Thyroid gland (tissue), 4 donors: ENCODE data around the gene BORCS6. TPM values are rescaled to one million over a fixed set of nuclear protein-coding genes. Genes with fewer than 3 reads are reported as not detected.

ENCODE experiments used
- DNase-seq, 2 donors: peaks; one replicate each; pipeline ENCODE4 v3.0.0-alpha.2; 2019
- H3K27ac ChIP-seq, 3 donors: fragments of 200-600 bp; sonication (generic); 1 replicate in 2 of 3; 2 replicates in 1 of 3; pipeline ENCODE4 v1.5.1; 2016 to 2019; ENCODE audit warnings: mild to moderate bottlenecking in 1 of 3, moderate library complexity in 1 of 3
- H3K27me3 ChIP-seq: fragments of 200-600 bp; sonication (generic); one replicate; pipeline ENCODE4 v1.5.1; 2019
- H3K36me3 ChIP-seq, 2 donors: fragments of 200-600 bp; sonication (generic); one replicate each; pipeline ENCODE4 v1.5.1; 2016 to 2019
- H3K4me1 ChIP-seq, 2 donors: fragments of 200-600 bp; sonication (generic); one replicate each; pipeline ENCODE4 v1.5.1; 2017 to 2019
- H3K4me3 ChIP-seq, 3 donors: fragments of 200-600 bp; sonication (generic); replicated peaks in 1 of 3; 1 replicate in 2 of 3; 2 replicates in 1 of 3; pipeline ENCODE4 v1.5.1; 2016; ENCODE audit warnings: mild to moderate bottlenecking in 1 of 3
- H3K9me3 ChIP-seq: fragments of 200-600 bp; sonication (generic); one replicate; pipeline ENCODE4 v1.5.1; 2017
- POLR2A ChIP-seq, 2 donors: fragments of 450-650 bp; IDR thresholded peaks; one replicate each; pipeline ENCODE4 v1.6.1; 2017; ENCODE audit warnings: antibody characterized with exemption in 2 of 2, mild to moderate bottlenecking in 2 of 2, moderate library complexity in 1 of 2
- WGBS, 2 donors: methylation state at CpG; one replicate each; pipeline ENCODE4 v1.1.5; 2017; 5-methylcytosine and 5-hydroxymethylcytosine counted together
- intact Hi-C: fragments of 100-400 bp; cut with DNase I; formaldehyde crosslinking; loops from one replicate; pipeline ENCODE4 v1.15.1; 2023
- total RNA-seq, 4 donors: library from RNA; depleted of rRNA; stranded (reverse); fragments of >200 nt; gene quantifications; one replicate each; pipeline ENCODE4 v1.2.3, GENCODE V29; 2016
- TF ChIP-seq, protein P1 (sequence below), 6 experiments: fragments of 200-600 bp in 3 of 6; fragments of 450-650 bp in 3 of 6; sonication (generic) in 3 of 6; IDR thresholded peaks; one replicate each; pipeline ENCODE4 v1.5.1; 2016 to 2019; ENCODE audit warnings: antibody characterized with exemption in 6 of 6, mild to moderate bottlenecking in 2 of 6, inconsistent platforms in 1 of 6, moderate library complexity in 1 of 6

BORCS6 gene
- total RNA-seq, 4 donors from 2014 or later = 7.7 to 17.0 (median 15.5) TPM

DNA sequence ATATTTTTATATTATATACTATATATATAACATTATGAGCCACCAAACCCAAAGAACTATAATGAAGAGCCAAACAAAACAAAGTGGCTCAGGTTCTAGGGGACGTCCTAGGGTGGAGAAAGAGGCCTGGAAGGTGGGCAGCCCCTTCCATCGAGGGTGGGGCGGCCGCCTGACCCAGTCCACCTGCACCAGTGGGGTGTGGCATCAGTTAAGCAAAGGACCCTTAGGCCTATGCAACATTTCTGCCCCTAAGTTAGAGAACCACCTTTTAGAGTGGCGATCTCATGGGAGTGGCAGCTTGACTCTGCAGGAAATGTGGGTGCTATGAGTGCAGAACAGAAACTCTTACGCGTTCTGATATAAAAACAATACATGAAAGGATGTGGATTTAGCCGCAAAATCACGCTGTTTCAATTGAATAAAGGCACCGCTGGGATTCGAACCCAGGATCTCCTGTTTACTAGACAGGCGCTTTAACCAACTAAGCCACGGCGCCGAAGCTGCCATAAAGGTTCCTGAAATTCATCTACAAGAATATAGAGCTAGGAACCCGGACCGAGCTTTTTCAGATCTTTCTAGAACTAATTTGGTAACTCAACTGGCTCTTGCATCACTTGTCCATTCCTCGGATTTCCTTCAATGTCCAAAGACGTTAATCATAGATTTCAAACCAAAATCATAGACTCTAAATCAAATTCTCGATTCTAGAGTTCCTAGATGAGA, 36.0 kb upstream of the BORCS6 start:
- WGBS, 2 donors = 48 to 53% methylated on average over 20 of the region's 20 CpGs
- no peaks in the 10 kb centered on the region for H3K9me3 ChIP-seq
- peak overlapping the region; percentile 23 to 59 (median 32) for H3K27ac ChIP-seq
- no peak overlapping the region for H3K4me3 ChIP-seq
- H3K4me1 ChIP-seq = peaks cover 8 to 12% of the 10 kb centered on the region in 2 donors
- intact Hi-C loops = loop anchor here (10.0 kb wide), 2 partner anchors 69 to 101 kb away; partner anchors contain the start of genes HES7 and SLC25A35
- peaks cover 31 to 40% of the 10 kb centered on the region in 2 donors for H3K36me3 ChIP-seq
- TF ChIP-seq, protein P1, sequence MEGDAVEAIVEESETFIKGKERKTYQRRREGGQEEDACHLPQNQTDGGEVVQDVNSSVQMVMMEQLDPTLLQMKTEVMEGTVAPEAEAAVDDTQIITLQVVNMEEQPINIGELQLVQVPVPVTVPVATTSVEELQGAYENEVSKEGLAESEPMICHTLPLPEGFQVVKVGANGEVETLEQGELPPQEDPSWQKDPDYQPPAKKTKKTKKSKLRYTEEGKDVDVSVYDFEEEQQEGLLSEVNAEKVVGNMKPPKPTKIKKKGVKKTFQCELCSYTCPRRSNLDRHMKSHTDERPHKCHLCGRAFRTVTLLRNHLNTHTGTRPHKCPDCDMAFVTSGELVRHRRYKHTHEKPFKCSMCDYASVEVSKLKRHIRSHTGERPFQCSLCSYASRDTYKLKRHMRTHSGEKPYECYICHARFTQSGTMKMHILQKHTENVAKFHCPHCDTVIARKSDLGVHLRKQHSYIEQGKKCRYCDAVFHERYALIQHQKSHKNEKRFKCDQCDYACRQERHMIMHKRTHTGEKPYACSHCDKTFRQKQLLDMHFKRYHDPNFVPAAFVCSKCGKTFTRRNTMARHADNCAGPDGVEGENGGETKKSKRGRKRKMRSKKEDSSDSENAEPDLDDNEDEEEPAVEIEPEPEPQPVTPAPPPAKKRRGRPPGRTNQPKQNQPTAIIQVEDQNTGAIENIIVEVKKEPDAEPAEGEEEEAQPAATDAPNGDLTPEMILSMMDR (IDR thresholded peaks at IDR 0.05) = no peak
- TF ChIP-seq POLR2A (IDR thresholded peaks at IDR 0.05) = no peak
- H3K27me3 ChIP-seq = no peaks in the 10 kb centered on the region
- peak; percentile 22 to 40 for DNase-seq

GRCh38 chr17:8224891-8225812, 35.2 kb upstream of the BORCS6 start:
- peaks cover 25 to 31% of the 10 kb centered on the region in 2 donors for H3K36me3 ChIP-seq
- peaks cover 8 to 17% of the 10 kb centered on the region in 2 donors for H3K4me1 ChIP-seq
- H3K27me3 ChIP-seq = no peaks in the 10 kb centered on the region
- intact Hi-C loops = loop anchor here (10.0 kb wide), 2 partner anchors 70 to 100 kb away; partner anchors contain the start of genes HES7 and SLC25A35
- TF ChIP-seq, protein P1 (IDR thresholded peaks at IDR 0.05) = no peak
- TF ChIP-seq POLR2A (IDR thresholded peaks at IDR 0.05) = no peak
- DNase-seq = no peak
- H3K27ac ChIP-seq = no peak overlapping the region
- H3K9me3 ChIP-seq = no peaks in the 10 kb centered on the region
- WGBS, 2 donors = 92 to 93% methylated on average over 24 to 26 of the region's 26 CpGs
- no peak overlapping the region for H3K4me3 ChIP-seq

DNA sequence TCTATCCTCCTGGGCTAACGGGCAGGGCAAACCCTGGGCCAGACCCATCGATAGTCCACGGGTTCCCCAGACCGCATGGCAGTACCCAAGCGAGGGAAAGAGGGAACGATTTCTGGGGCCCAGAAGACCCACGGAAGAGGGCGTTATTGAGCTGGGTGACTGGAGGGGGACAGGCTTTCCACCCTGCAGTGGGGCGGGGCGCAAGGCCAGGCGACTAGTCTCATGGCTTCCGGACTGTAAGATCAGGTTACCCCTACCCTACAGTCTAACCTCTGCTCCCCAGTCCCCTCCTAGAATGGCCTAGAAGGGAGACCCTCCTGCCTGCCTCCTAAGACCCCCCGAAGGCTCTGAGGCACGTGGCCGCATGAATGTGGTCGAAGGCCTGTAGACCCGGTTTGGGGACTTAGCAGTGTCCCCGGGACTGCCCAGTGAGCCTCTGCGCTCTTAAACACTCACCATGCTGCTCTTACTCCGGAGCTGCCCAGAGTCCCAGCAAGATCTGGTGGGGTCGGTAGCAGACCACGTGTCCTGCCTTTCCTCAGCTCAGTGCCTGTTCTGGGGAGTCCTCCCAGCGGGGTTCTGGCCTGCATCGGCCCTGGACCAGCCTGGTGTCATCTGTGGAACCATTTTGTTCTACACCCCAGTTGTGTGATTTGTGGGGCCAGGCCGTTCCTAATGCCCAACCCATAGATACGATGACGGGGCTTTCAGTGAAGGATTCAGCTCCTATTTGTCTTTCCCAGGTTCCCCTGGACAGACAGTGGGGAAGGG, 33.6 kb upstream of the BORCS6 start:
- peak; percentile 69 for DNase-seq
- H3K27me3 ChIP-seq = no peaks in the 10 kb centered on the region
- intact Hi-C loops = loop anchor here (10.0 kb wide), 2 partner anchors 71 to 99 kb away; partner anchors contain the start of genes HES7 and SLC25A35
- H3K27ac ChIP-seq = peak overlapping the region; percentile 93 to 99 (median 98)
- TF ChIP-seq, protein P1 (IDR thresholded peaks at IDR 0.05) = no peak
- TF ChIP-seq POLR2A (IDR thresholded peaks at IDR 0.05) = no peak
- peaks cover 8 to 18% of the 10 kb centered on the region in 2 donors for H3K4me1 ChIP-seq
- H3K36me3 ChIP-seq = peaks cover 9 to 15% of the 10 kb centered on the region in 2 donors
- no peaks in the 10 kb centered on the region for H3K9me3 ChIP-seq
- 4 to 5% methylated on average over 21 to 24 of the region's 27 CpGs for WGBS, 2 donors
- H3K4me3 ChIP-seq = peak overlapping the region; percentile 3 to 66 (median 25)

- H3K36me3 ChIP-seq = peaks cover 5 to 8% of the 10 kb centered on the region in 2 donors
- peak overlapping the region; percentile 93 to 99 (median 98) for H3K27ac ChIP-seq
- DNase-seq = peak; percentile 95
- 0% methylated on average over 15 to 44 of the region's 49 CpGs for WGBS, 2 donors
- peaks cover 8 to 18% of the 10 kb centered on the region in 2 donors for H3K4me1 ChIP-seq
- no peaks in the 10 kb centered on the region for H3K27me3 ChIP-seq
- peak overlapping the region; percentile 3 to 66 (median 25) for H3K4me3 ChIP-seq
- TF ChIP-seq, protein P1 (IDR thresholded peaks at IDR 0.05) = no peak
- peak; percentile 48 to 89 for TF ChIP-seq POLR2A (IDR thresholded peaks at IDR 0.05)
- H3K9me3 ChIP-seq = no peaks in the 10 kb centered on the region
- intact Hi-C loops = loop anchor here (10.0 kb wide), 2 partner anchors 72 to 98 kb away; partner anchors contain the start of genes HES7 and SLC25A35
These were observed 32.8 kb upstream of the BORCS6 start for GRCh38 chr17:8222630-8223355.
